AG04449 (cell line): Measurements from ENCODE around the gene STRIP1.

Source experiments
- CTCF ChIA-PET: fragments of 350-600 bp; formaldehyde crosslinking; extraction: SDS; loops from one replicate; lab custom pipeline; 2021; ENCODE audit warnings: antibody characterized with exemption; lab: Yijun Ruan, JAX
- POLR2A ChIA-PET: fragments of 400-600, 350-600 bp; formaldehyde crosslinking; extraction: SDS; loops from one replicate; lab custom pipeline; 2020; ENCODE audit warnings: antibody characterized with exemption, inconsistent platforms; lab: Yijun Ruan, JAX
- DNase-seq: peaks from one replicate; pipeline ENCODE4 v3.0.0-alpha.2; 2010; ENCODE audit warnings: low read depth, low spot score
- H3K4me3 ChIP-seq: 2 replicates; pipeline ENCODE4 v1.5.1; 2011; ENCODE audit warnings: low read depth, mild to moderate bottlenecking, control low read depth, low read length
- TF ChIP-seq, protein P1 (sequence below): IDR thresholded peaks from one replicate; pipeline ENCODE4 v1.5.1; 2011; ENCODE audit warnings: mild to moderate bottlenecking, moderate library complexity, low read length, control low read depth, inconsistent platforms; ENCODE audit not compliant: insufficient read depth; ENCODE audit errors: missing control alignments

STRIP1 gene

DNA sequence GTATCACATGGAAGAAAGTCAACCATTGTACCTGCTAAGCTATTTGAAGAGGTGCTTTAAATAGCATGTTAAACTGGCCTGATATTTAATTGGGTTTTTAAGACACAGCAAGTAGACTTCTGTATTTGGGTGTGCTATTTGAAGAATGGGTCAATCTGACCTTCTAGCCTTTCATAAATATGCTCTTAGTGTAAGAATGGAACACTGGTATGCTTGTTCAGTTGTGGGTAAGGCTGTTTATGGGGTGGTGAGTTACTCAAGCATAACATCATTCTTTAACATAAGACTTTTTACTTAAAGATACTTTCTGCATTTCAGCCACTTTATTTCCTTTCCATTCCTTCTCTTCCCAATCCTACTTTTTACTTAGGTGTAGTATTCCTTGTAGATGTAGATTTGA, 28.5 kb upstream of the STRIP1 start:
- POLR2A ChIA-PET = no interaction called here
- peak; percentile 59 for DNase-seq
- 0 out of 2 replicates have a peak overlapping the region, but pooled peaks have one; percentile 4 for H3K4me3 ChIP-seq
- CTCF ChIA-PET = interaction anchor here (0.8 to 9.6 kb wide), 10 partner anchors 7 to 460 kb away, joined by 3 to 247 read pairs (median 10); partner anchors contain the start of gene AHCYL1
- TF ChIP-seq, protein P1, sequence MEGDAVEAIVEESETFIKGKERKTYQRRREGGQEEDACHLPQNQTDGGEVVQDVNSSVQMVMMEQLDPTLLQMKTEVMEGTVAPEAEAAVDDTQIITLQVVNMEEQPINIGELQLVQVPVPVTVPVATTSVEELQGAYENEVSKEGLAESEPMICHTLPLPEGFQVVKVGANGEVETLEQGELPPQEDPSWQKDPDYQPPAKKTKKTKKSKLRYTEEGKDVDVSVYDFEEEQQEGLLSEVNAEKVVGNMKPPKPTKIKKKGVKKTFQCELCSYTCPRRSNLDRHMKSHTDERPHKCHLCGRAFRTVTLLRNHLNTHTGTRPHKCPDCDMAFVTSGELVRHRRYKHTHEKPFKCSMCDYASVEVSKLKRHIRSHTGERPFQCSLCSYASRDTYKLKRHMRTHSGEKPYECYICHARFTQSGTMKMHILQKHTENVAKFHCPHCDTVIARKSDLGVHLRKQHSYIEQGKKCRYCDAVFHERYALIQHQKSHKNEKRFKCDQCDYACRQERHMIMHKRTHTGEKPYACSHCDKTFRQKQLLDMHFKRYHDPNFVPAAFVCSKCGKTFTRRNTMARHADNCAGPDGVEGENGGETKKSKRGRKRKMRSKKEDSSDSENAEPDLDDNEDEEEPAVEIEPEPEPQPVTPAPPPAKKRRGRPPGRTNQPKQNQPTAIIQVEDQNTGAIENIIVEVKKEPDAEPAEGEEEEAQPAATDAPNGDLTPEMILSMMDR = no peak

DNA sequence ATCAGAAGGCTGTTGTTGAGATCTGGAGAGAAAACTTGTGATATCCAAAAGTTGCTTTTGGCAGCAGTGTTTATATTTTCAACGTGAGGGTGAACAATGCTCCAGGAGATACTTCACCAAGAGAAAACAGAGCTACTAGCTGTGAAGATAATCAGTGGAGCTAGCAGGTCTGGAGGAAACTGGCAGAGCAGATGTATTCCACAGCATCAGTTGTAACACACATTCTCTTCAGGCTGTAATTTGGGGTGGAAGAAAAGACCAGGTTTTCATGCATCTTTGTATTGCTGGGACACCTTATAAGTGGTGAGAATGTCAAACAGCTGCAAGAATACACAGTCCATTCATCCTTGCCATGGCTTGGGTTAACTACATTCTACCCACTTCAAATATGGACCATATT, 27.9 kb upstream of the STRIP1 start:
- TF ChIP-seq, protein P1 = no peak
- DNase-seq = no peak
- POLR2A ChIA-PET = no interaction called here
- no peak overlapping the region for H3K4me3 ChIP-seq
- CTCF ChIA-PET = interaction anchor here (0.8 to 9.6 kb wide), 13 partner anchors 11 to 461 kb away, joined by 3 to 247 read pairs (median 9); partner anchors contain the start of gene AHCYL1

DNA sequence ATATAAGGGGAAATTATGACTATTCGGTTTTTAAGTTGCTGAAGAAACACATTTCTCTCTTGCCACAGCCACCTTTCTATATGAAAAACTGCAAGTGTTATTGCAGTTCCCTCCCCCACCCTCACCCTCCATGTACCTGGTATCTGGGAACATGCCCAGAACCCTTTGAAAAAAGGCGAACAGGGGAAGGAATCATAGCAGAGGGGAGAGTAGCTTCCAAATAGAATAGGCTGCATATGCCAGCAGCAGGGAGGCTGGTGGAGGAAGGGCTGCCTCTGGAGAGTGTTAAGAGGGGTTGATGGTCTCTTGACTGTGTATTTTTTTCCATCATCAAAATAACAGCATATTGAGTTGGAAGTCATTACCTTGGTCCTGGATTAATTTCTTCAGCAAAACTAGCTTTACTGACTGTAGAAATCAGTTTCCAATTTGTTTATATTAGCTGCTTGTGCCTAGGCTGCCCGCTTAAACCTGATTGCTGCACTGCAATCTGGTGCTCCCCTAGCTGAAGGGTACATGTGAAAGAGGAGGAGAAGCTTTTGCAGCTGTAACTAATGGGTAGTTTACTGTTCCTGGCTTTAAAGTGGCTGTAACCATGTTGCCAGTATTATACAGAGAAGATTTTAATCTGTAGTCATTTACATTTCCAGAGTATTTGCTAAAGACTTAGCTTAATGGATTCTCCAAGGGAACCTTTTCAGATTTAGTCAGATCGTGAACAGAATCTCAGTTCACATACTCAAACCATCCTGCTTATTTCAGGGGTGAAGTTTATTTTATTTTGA, 27.2 kb upstream of the STRIP1 start:
- no peak overlapping the region for H3K4me3 ChIP-seq
- no peak for DNase-seq
- CTCF ChIA-PET = interaction anchor here (0.6 to 9.6 kb wide), 15 partner anchors 11 to 475 kb away, joined by 3 to 247 read pairs (median 4); partner anchors contain the start of gene AHCYL1
- TF ChIP-seq, protein P1 = no peak
- POLR2A ChIA-PET = no interaction called here

DNA sequence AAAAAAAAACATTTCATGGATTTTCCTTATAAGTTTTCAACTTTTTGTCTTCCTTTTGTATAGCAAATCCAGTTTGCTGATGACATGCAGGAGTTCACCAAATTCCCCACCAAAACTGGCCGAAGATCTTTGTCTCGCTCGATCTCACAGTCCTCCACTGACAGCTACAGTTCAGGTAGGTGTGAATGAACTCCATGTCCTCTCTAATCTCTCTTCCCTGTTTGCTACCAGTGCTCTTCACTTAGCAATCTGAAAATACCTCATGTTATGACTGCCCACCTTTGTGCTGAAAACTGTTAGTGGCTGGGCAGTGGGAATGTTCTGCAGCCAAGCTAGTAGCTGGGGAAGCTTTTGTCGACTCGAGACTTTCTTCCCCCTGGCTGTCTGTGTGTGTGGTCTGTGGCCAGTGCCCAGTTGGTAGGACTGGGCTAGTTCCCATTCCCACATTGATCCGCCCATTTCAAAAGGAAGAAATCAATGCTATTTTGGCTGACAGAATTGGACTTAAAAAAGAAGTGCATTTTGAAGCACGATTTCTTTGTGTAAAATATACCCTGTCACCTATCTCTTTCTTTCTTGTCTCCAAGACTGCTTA, 25.4 kb upstream of the STRIP1 start:
- ChIA-PET POLR2A (no interaction called here), CTCF (interaction anchor here (1.6 to 9.6 kb wide), 6 partner anchors 11 to 229 kb away, joined by 8 to 247 read pairs (median 22); partner anchors contain the start of gene AHCYL1)
- no peak overlapping the region for H3K4me3 ChIP-seq
- no peak for DNase-seq
- TF ChIP-seq, protein P1 = no peak

DNA sequence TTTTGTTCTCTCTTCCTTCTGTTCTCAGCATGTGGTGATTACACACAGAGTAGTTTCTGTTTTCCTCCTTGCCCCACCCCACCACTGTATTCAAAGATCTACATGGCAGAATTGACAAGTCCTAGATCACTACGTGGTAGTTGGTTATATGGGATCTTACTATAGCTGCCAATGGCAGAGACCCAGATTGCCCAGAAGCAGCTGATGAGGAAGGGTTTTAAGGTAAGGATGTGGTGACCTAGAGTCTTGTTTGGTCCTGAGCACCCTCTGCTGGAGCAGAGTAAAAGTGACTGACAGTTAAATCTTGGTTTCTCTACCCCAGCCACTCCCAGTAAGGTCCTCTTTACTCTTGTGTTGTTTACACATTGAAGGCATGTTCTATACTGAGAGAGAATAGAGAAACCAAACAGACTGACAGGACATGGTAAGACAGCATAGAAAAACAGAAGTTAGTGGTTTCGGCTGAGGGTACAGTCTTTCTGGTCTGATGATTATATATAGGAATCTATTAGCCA, 22.8 kb upstream of the STRIP1 start:
- ChIA-PET CTCF (interaction anchor here (0.6 to 9.6 kb wide), 24 partner anchors 8 to 466 kb away, joined by 3 to 247 read pairs (median 4); partner anchors contain the start of gene AHCYL1), POLR2A (interaction anchor here (1.0 kb wide), 1 partner anchor 27 kb away, joined by 3 read pairs; the partner anchor contains the start of gene AHCYL1)
- DNase-seq = no peak
- no peak overlapping the region for H3K4me3 ChIP-seq
- TF ChIP-seq, protein P1 = peak; percentile 61
